ENCODE data around the gene SATB2. TPM values are rescaled to one million over a fixed set of nuclear protein-coding genes. Genes with fewer than 3 reads are reported as not detected.

Gene SATB2
- total RNA-seq, 1 donor = 12.7 TPM

DNA sequence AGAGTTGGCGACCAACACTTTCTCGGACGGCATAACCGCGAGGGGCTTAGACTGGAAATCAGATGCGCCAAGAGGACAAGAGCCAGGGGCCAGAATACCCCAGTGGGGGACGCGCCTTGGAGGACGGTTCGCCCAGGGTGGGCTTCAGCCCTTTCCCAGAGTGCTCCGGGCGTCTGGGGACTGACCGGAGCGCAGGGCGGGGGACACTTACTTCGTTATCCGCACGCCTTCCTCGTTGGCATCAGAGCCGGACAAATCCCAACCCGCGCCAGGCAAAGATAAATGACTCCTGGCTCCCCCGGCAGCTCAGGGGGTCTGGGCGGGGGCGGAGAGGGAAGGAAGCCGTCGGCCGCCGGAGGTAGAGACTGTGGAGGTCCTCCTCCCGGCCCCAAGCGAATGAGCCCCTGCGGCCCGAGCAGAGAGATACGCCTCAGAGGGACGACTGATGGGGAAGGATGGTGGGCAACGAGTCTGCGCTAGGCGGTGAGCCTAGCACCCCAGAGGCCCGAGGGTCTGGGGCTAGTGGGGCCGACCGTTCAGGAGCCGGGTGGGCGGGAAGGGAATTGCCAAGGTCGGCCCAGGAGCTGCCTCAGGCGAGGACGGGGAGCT lies 4.7 kb upstream of the SATB2 start:
- no peak for DNase-seq (ENCODE audit: low read depth)
- peak overlapping the region; percentile 71 for H3K4me3 ChIP-seq (ENCODE audit: low read depth, low read length)

DNA sequence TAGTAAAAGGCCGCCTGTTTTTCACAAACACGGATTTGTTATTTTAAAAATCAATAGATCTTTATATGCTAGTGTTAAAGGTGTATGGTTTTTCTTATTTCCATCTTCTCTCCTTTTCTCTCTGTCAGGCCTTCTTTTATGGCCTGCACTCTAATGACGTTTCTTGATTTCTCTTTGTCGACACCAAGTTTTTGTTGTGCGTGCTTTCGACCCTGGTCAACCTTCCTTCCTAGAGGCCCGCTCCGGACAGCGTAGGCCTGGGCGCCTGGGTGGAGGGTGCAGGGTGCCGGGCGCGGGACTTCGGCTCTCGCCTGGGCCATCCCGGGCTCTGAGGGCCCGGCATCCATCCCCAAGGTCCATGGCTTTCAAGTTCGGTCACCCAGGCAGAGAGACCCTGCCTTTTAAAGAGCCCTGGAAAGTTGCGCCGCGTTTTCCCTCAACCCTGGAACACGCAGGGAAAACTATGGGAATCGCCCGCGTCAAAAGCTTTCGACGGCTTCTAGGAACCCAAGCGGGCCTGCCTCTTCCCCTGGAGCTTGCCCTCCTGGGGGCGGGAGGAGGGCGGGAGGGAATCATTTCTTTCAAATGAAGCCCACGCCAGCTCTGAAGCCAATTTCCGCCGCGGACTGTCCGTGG lies 4.1 kb upstream of the SATB2 start:
- DNase-seq (ENCODE audit: low read depth) = no peak
- peak overlapping the region; percentile 28 for H3K4me3 ChIP-seq (ENCODE audit: low read depth, low read length)
- TF ChIP-seq, protein P1, sequence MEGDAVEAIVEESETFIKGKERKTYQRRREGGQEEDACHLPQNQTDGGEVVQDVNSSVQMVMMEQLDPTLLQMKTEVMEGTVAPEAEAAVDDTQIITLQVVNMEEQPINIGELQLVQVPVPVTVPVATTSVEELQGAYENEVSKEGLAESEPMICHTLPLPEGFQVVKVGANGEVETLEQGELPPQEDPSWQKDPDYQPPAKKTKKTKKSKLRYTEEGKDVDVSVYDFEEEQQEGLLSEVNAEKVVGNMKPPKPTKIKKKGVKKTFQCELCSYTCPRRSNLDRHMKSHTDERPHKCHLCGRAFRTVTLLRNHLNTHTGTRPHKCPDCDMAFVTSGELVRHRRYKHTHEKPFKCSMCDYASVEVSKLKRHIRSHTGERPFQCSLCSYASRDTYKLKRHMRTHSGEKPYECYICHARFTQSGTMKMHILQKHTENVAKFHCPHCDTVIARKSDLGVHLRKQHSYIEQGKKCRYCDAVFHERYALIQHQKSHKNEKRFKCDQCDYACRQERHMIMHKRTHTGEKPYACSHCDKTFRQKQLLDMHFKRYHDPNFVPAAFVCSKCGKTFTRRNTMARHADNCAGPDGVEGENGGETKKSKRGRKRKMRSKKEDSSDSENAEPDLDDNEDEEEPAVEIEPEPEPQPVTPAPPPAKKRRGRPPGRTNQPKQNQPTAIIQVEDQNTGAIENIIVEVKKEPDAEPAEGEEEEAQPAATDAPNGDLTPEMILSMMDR (IDR thresholded peaks at IDR 0.05; ENCODE audit: insufficient read depth, low read length) = no peak

More for the DNA sequence above, 4.7 kb upstream of the SATB2 start:
- TF ChIP-seq, protein P1 (IDR thresholded peaks at IDR 0.05; ENCODE audit: insufficient read depth, low read length) = no peak

DNA sequence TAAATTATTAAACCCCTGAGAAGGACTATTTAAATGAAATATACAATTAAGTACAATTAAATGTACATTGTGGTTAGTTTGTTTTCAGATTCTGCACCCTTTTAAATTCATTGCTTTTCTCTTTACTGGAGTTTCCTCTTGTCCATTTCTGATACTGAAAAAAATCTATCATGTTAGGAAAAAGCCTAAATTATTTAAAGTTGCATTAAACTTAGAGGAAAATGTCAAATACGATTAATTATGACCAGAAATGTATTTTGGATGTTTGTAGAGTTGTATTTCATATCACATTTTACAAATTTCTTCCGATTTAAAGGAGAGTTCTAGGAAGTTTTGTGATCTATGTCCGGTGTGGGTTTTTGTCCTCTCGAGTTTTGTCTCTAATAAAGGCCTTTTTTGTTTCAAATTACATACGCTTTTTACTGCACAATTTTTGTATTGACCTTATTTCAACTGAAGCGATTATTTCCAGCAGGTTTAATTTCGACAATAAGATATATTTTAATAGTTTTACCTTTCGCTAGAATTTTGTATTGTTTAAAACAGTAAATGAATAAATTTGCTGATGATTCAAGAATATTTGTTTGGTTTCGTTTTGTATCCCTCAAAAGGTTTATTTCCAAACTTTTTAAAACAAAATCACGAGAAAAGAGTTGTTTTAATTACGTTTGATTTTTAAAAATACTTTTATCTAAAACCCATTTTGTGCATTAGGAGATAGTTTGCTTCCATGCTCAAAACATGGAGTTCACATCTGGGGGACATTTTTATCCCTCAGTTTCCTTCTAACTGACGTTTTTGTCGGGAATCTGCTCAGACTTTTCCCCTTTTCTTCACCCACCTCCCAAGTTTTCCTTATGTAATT lies 3.3 kb upstream of the SATB2 start:
- TF ChIP-seq, protein P1 (IDR thresholded peaks at IDR 0.05; ENCODE audit: insufficient read depth, low read length) = no peak
- peak overlapping the region; percentile 28 for H3K4me3 ChIP-seq (ENCODE audit: low read depth, low read length)
- peak; percentile 44 for DNase-seq (ENCODE audit: low read depth)

- TF ChIP-seq, protein P1 (IDR thresholded peaks at IDR 0.05; ENCODE audit: insufficient read depth, low read length) = no peak
- peak; percentile 61 for DNase-seq (ENCODE audit: low read depth)
- H3K4me3 ChIP-seq (ENCODE audit: low read depth, low read length) = peak overlapping the region; percentile 91
Observed at GRCh38 chr2:199460101-199460671, 2.4 kb upstream of the SATB2 start.

GRCh38 chr2:199459286-199460100 lies 1.8 kb upstream of the SATB2 start:
- peak overlapping the region; percentile 91 for H3K4me3 ChIP-seq (ENCODE audit: low read depth, low read length)
- TF ChIP-seq, protein P1 (IDR thresholded peaks at IDR 0.05; ENCODE audit: insufficient read depth, low read length) = no peak
- DNase-seq (ENCODE audit: low read depth) = peak; percentile 97

DNA sequence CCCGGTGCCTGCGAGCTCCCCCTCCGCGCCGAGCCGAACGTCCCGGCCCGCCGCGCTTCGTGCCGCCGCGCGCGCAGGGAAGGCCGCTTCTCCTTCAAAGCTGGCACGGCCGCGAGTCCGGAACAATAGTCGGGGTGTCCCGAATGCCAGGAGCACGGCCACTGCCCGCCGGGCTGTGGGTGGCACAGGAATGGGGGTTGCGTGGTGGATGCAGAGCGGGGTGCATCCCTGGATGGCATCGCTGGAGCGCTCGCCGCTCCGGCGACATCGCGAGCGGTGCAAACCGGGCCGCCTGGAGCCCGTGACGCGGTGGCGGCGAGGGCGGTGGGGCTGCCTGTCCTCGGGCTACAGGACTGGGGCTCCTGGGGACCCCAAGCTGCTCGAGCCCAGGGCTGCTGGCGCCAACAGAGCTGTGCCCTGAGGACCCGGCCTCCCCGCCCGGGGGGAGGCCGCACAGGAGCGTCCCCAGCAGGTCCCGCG lies 1.1 kb upstream of the SATB2 start:
- peak overlapping the region; percentile 91 for H3K4me3 ChIP-seq (ENCODE audit: low read depth, low read length)
- DNase-seq (ENCODE audit: low read depth) = peak; percentile 47
- TF ChIP-seq, protein P1 (IDR thresholded peaks at IDR 0.05; ENCODE audit: insufficient read depth, low read length) = no peak

Measured in fibroblast of the aortic adventitia (primary cell).